Testis (tissue), 2 donors: ENCODE measurements around the gene NEUROD1.

Source experiments
- CTCF ChIP-seq, 3 experiments: fragments of 450-650 bp in 2 of 3; fragments of 200-600 bp in 1 of 3; sonication (generic) in 1 of 3; IDR thresholded peaks; one replicate each; pipeline ENCODE4 v1.5.1; 2016 to 2019; ENCODE audit warnings: antibody characterized with exemption in 3 of 3, mild to moderate bottlenecking in 2 of 3, moderate library complexity in 1 of 3
- POLR2A ChIP-seq: fragments of 450-650 bp; IDR thresholded peaks from one replicate; pipeline ENCODE4 v1.6.1; 2017; ENCODE audit warnings: antibody characterized with exemption, mild to moderate bottlenecking, moderate library complexity

GRCh38 chr2:181684454-181685149, 4.3 kb upstream of the NEUROD1 start:
- TF ChIP-seq CTCF (IDR thresholded peaks at IDR 0.05) = no peak
- TF ChIP-seq POLR2A = no peak
